Measurements from ENCODE around the gene NTM.

DNA sequence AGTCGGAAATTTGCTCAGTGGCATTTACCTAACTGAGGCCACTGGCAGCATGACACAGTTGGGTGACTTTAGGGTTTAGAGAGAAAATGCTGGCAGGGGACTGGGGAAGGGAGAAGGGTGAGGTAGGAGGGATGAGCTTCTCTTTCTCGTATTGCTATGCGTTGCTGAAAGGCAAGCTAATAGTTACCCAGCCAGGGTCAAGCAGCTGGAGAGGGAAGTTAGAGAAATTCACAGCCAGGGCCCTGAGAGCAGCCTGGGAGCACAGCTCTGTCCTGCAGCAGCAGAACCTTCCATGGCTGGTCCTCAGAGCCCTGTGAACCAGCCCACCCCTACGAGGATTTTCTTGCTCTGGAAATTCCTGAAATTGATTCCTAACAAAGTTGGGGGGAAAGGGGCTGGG lies 679.6 kb downstream of the NTM start:
- no peak for TF ChIP-seq POLR2A (IDR thresholded peaks at IDR 0.05)
- TF ChIP-seq, protein P1, sequence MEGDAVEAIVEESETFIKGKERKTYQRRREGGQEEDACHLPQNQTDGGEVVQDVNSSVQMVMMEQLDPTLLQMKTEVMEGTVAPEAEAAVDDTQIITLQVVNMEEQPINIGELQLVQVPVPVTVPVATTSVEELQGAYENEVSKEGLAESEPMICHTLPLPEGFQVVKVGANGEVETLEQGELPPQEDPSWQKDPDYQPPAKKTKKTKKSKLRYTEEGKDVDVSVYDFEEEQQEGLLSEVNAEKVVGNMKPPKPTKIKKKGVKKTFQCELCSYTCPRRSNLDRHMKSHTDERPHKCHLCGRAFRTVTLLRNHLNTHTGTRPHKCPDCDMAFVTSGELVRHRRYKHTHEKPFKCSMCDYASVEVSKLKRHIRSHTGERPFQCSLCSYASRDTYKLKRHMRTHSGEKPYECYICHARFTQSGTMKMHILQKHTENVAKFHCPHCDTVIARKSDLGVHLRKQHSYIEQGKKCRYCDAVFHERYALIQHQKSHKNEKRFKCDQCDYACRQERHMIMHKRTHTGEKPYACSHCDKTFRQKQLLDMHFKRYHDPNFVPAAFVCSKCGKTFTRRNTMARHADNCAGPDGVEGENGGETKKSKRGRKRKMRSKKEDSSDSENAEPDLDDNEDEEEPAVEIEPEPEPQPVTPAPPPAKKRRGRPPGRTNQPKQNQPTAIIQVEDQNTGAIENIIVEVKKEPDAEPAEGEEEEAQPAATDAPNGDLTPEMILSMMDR (IDR thresholded peaks at IDR 0.05), result no peak
